IPS-18a (cell line): Measurements from ENCODE around the gene PHACTR1.

ENCODE experiments used
- H3K27ac ChIP-seq: one replicate; pipeline ENCODE4 v1.5.1; 2013; ENCODE audit warnings: low read length
- H3K27me3 ChIP-seq: one replicate; pipeline ENCODE4 v1.6.1; 2013; ENCODE audit warnings: mild to moderate bottlenecking, low read length; ENCODE audit not compliant: control insufficient read depth, insufficient read depth
- H3K36me3 ChIP-seq: one replicate; pipeline ENCODE4 v1.6.1; 2013; ENCODE audit warnings: low read depth, low read length; ENCODE audit not compliant: control insufficient read depth
- H3K4me1 ChIP-seq: one replicate; pipeline ENCODE4 v1.6.1; 2013; ENCODE audit warnings: low read depth, low read length; ENCODE audit not compliant: control insufficient read depth
- H3K4me3 ChIP-seq: one replicate; pipeline ENCODE4 v1.5.1; 2013; ENCODE audit warnings: low read length
- H3K9ac ChIP-seq: one replicate; pipeline ENCODE4 v1.6.1; 2013; ENCODE audit warnings: mild to moderate bottlenecking, low read length, moderate library complexity
- H3K9me3 ChIP-seq: one replicate; pipeline ENCODE4 v1.6.1; 2013; ENCODE audit warnings: low read depth, low read length; ENCODE audit not compliant: control insufficient read depth

Gene PHACTR1

DNA sequence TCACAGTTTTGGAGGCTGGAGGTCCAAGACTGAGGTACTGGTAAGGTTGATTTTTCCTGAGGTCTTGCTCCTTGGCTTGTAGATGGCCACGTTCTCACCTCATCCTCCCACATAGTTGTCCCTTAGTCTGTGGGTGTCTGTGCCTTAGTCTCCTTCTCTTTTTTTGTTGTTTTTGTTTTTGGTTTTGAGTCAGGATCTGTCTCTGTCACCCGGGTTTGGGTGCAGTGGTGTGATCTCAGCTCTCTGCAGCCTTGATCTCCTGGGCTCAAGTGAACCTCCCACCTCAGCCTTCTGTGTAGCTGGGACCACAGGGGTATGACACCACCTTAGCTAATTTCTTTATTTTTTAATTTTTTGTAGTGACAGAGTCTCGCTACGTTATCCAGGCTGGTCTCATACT lies 245.2 kb downstream of the PHACTR1 start:
- peaks cover 14% of the 10 kb centered on the region for H3K4me1 ChIP-seq
- H3K4me3 ChIP-seq = no peak overlapping the region
- H3K27me3 ChIP-seq = peaks cover 50% of the 10 kb centered on the region
- no peak overlapping the region for H3K9ac ChIP-seq
- H3K36me3 ChIP-seq = no peaks in the 10 kb centered on the region
- H3K27ac ChIP-seq = no peak overlapping the region
- no peaks in the 10 kb centered on the region for H3K9me3 ChIP-seq

DNA sequence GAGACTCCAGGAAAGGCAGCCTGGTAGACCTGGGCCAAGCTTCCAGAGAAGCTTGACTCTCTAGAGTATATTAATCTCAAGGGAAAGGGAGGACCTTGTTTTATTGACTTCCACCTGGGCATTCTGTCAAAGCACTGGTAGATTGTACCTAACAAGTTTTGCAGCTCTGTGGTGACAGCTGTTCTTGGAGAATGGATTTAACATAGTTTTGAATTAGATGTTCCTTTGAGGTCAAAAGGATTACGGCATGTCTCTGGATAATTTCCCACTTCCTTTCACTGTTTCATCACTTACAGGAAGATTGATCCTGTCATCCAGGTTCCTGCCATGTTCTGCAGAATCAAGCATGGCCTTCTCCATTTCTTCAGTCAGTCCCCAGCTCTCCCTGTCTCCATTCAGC lies 246.0 kb downstream of the PHACTR1 start:
- Histone ChIP-seq H3K4me3 (no peak overlapping the region), H3K4me1 (peaks cover 12% of the 10 kb centered on the region), H3K27me3 (peaks cover 42% of the 10 kb centered on the region), H3K27ac (no peak overlapping the region), H3K9me3 (no peaks in the 10 kb centered on the region), H3K36me3 (no peaks in the 10 kb centered on the region), H3K9ac (no peak overlapping the region)

- H3K36me3 ChIP-seq = no peaks in the 10 kb centered on the region
- H3K9ac ChIP-seq = no peak overlapping the region
- peaks cover 8% of the 10 kb centered on the region for H3K4me1 ChIP-seq
Observed at GRCh38 chr6:12962987-12963386, 246.4 kb downstream of the PHACTR1 start.

GRCh38 chr6:12963567-12963966 lies 247.0 kb downstream of the PHACTR1 start:
- Histone ChIP-seq H3K9ac (no peak overlapping the region), H3K27me3 (peaks cover 32% of the 10 kb centered on the region), H3K4me3 (no peak overlapping the region), H3K9me3 (no peaks in the 10 kb centered on the region), H3K4me1 (peaks cover 2% of the 10 kb centered on the region), H3K27ac (no peak overlapping the region), H3K36me3 (no peaks in the 10 kb centered on the region)

More at GRCh38 chr6:12962987-12963386, 246.4 kb downstream of the PHACTR1 start:
- Histone ChIP-seq H3K27me3 (peaks cover 38% of the 10 kb centered on the region), H3K4me3 (no peak overlapping the region), H3K27ac (no peak overlapping the region), H3K9me3 (no peaks in the 10 kb centered on the region)

- Histone ChIP-seq H3K4me3 (no peak overlapping the region), H3K27me3 (no peaks in the 10 kb centered on the region), H3K36me3 (no peaks in the 10 kb centered on the region), H3K9ac (no peak overlapping the region), H3K9me3 (no peaks in the 10 kb centered on the region), H3K4me1 (no peaks in the 10 kb centered on the region), H3K27ac (no peak overlapping the region)
Observed at GRCh38 chr6:12967686-12968085, 251.1 kb downstream of the PHACTR1 start.

DNA sequence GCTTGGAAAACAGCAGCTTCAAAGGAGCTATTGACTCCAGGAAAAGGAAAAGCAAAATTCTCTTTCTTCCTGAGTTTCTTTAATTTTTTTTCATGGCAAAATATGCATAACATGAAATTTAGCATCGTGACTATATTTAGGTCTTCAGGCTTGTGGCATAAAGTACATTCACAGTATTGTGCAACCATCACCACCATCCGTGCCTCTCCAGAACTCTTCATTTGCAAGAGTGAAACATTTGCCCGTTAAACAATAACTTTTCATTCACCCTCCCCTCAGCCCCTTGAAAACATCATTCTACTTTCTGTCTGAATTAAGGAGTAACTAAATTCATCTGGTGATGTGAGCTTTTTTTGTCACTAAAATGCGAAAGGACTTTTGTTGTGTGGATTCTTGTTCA lies 251.7 kb downstream of the PHACTR1 start:
- H3K4me3 ChIP-seq = no peak overlapping the region
- H3K9me3 ChIP-seq = no peaks in the 10 kb centered on the region
- H3K27ac ChIP-seq = no peak overlapping the region
- no peaks in the 10 kb centered on the region for H3K4me1 ChIP-seq
- H3K36me3 ChIP-seq = no peaks in the 10 kb centered on the region
- no peak overlapping the region for H3K9ac ChIP-seq
- H3K27me3 ChIP-seq = no peaks in the 10 kb centered on the region

DNA sequence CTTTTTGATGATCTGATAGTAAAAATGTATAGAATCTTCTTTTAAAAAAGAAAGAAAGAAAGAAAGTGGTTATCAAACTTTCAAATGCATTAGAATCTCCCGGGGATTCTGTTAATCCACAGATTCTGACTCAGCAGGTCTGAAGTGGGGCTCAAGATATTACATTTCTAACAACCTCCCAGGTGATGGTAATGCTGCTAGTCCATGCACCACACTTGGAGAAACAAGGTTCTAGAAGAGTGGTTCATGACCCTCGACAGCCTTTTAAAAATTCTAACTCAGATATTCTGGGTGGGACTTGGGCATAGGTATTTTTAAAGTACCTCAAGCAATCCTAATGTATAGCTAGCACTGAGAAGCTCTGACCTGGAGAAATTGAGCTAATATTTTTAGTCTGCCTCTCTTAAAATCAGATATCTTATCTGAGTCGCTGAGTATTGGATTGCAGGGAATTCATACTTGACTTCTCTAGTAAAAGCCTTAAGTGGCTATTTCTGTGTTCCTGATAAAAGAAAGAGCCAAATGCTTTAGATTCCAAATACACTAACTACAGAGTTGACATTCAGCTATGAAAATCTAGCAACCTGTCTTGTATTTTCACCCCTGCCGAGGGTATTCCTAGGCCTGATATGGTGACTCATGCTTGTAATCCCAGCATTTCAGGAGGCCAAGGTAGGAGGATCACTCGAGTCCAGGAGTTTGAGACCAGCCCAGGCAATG lies 252.4 kb downstream of the PHACTR1 start:
- no peaks in the 10 kb centered on the region for H3K9me3 ChIP-seq
- H3K27ac ChIP-seq = no peak overlapping the region
- no peaks in the 10 kb centered on the region for H3K36me3 ChIP-seq
- no peaks in the 10 kb centered on the region for H3K27me3 ChIP-seq
- H3K4me3 ChIP-seq = no peak overlapping the region
- no peak overlapping the region for H3K9ac ChIP-seq
- no peaks in the 10 kb centered on the region for H3K4me1 ChIP-seq

- Histone ChIP-seq H3K9me3 (no peaks in the 10 kb centered on the region), H3K27ac (no peak overlapping the region), H3K4me3 (no peak overlapping the region), H3K4me1 (no peaks in the 10 kb centered on the region), H3K9ac (no peak overlapping the region), H3K27me3 (no peaks in the 10 kb centered on the region), H3K36me3 (no peaks in the 10 kb centered on the region)
Observed at GRCh38 chr6:12969966-12970365, 253.4 kb downstream of the PHACTR1 start.

DNA sequence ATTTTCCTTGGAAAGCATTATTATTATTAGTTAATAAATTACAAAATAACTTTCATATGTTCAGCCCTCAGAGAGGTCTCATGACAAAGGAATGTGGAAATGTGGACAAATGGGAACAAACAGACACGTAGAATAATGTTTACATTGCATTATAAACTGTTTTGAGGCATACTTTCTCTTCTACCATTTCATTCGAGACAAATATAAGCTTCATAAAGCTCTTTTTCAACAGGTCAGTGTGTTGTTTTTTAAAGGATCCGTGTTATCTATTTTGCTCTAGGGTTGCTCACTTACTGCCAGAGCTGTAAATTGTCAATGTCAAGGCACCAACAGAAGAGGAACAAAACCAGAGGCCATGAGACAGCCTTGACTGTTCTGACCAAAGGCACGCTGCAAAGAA lies 256.8 kb downstream of the PHACTR1 start:
- Histone ChIP-seq H3K27me3 (no peaks in the 10 kb centered on the region), H3K36me3 (no peaks in the 10 kb centered on the region), H3K9me3 (no peaks in the 10 kb centered on the region), H3K4me3 (no peak overlapping the region), H3K27ac (no peak overlapping the region), H3K9ac (no peak overlapping the region), H3K4me1 (no peaks in the 10 kb centered on the region)

- no peaks in the 10 kb centered on the region for H3K4me1 ChIP-seq
- no peak overlapping the region for H3K27ac ChIP-seq
- H3K9me3 ChIP-seq = no peaks in the 10 kb centered on the region
- no peaks in the 10 kb centered on the region for H3K27me3 ChIP-seq
- no peak overlapping the region for H3K9ac ChIP-seq
- H3K4me3 ChIP-seq = no peak overlapping the region
- no peaks in the 10 kb centered on the region for H3K36me3 ChIP-seq
Observed at GRCh38 chr6:12974551-12974950, 258.0 kb downstream of the PHACTR1 start.

DNA sequence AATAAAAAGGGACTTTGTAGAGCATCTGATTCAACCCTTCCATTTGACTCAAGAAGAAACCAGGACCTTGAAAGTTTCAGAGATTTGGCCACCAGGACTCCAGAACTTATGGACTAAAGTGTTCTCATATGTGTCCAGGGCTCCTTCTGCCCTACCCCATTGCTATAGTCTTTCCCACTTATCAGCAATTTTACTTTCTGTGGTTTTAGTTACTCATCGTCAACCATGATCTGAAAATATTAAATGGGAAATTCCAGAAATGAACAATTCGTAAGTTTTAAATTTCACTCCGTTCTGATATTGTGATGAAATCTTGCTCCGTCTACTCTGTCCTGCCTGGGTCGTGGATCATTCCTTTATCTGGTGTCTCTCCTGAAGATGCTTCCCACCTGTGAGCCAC lies 259.8 kb downstream of the PHACTR1 start:
- Histone ChIP-seq H3K4me3 (no peak overlapping the region), H3K27ac (no peak overlapping the region), H3K9me3 (no peaks in the 10 kb centered on the region), H3K9ac (no peak overlapping the region), H3K27me3 (no peaks in the 10 kb centered on the region), H3K4me1 (no peaks in the 10 kb centered on the region), H3K36me3 (no peaks in the 10 kb centered on the region)

DNA sequence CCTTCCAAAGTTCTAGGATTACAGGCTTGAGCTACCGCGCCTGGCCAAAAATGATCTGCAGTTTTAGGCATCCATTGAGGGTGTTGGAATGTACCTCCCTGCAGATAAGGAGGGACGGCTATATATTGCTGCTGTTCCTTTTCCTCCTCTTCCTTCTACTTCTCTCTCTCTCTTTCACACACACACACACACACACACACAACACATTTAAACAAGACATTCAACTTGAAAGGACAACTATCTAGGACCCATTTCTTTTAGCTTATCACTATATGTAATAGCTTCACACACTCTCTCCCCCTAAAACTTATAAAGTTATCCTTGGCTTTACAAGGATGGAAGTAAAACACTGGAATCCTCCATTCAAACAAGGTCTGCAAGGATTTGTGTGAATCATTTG lies 260.6 kb downstream of the PHACTR1 start:
- Histone ChIP-seq H3K36me3 (no peaks in the 10 kb centered on the region), H3K27ac (no peak overlapping the region), H3K9ac (no peak overlapping the region), H3K27me3 (no peaks in the 10 kb centered on the region), H3K4me3 (no peak overlapping the region), H3K9me3 (no peaks in the 10 kb centered on the region), H3K4me1 (no peaks in the 10 kb centered on the region)
